GM12878 (cell line): ENCODE data around the gene CTNNA2. TPM values are rescaled to one million over a fixed set of nuclear protein-coding genes. Genes with fewer than 3 reads are reported as not detected.

ENCODE experiments used
- ATAC-seq: fragments of 200-7000 bp; cut with Tn5 transposase; 3 replicates; pipeline ENCODE4 v1.9.1; 2020; ENCODE audit warnings: mild to moderate bottlenecking, moderate library complexity
- BruUV-seq: library from RNA; stranded (reverse); fragments of 400-500 nt; replicated peaks from 2 replicates; lab custom pipeline; 2021; lab: Mats Ljungman, UMichigan
- CTCF ChIA-PET: fragments of 300-600 bp; sonication (Branson Sonifier 250); formaldehyde crosslinking; extraction: SDS; loops from one replicate; lab custom pipeline; 2021; ENCODE audit warnings: inconsistent platforms; lab: Yijun Ruan, JAX
- POLR2A ChIA-PET: fragments of 350-600 bp; formaldehyde crosslinking; extraction: SDS; loops from one replicate; lab custom pipeline; 2021; ENCODE audit warnings: inconsistent platforms; lab: Charles Lee
- RAD21 ChIA-PET: fragments of 300-600 bp; sonication (Branson Sonifier 250); formaldehyde crosslinking; loops from one replicate; lab custom pipeline; 2023; ENCODE audit warnings: antibody characterized with exemption; ENCODE audit not compliant: unreplicated experiment; lab: Charles Lee
- SMC1A ChIA-PET: fragments of 300-600 bp; sonication (Branson Sonifier 250); formaldehyde crosslinking; loops from one replicate; lab custom pipeline; 2023; ENCODE audit not compliant: unreplicated experiment, uncharacterized antibody; lab: Charles Lee
- DNase-seq: peaks from one replicate; pipeline ENCODE4 v3.0.0-alpha.2; 2011; ENCODE audit warnings: low read depth, low spot score
- FAIRE-seq: peaks from 3 replicates; lab custom pipeline; 2011; peaks lifted over from hg19 to GRCh38; lab: Jason Lieb, UNC
- H2AFZ ChIP-seq: 2 replicates; pipeline ENCODE4 v1.6.0; 2011; ENCODE audit warnings: low read depth, low read length, control low read depth; ENCODE audit not compliant: control insufficient read depth
- H3K27ac ChIP-seq: 2 replicates; pipeline ENCODE4 v1.5.1; 2011; ENCODE audit warnings: control low read depth; ENCODE audit not compliant: control insufficient read depth, insufficient read depth
- H3K27me3 ChIP-seq, 2 experiments: replicated peaks in 1 of 2; 2 replicates each; pipeline versions ENCODE4 v1.6.0 to v1.6.1; 2011; ENCODE audit warnings: low read length in 1 of 2; ENCODE audit not compliant: control insufficient read depth in 2 of 2, insufficient read depth in 2 of 2
- H3K36me3 ChIP-seq, 2 experiments: 2 replicates each; pipeline ENCODE4 v1.5.1; 2011; ENCODE audit warnings: low read length in 1 of 2; ENCODE audit not compliant: control insufficient read depth in 2 of 2, insufficient read depth in 2 of 2
- H3K4me1 ChIP-seq: 2 replicates; pipeline ENCODE4 v1.6.1; 2011; ENCODE audit warnings: mild to moderate bottlenecking, low read length, moderate library complexity, mixed read lengths; ENCODE audit not compliant: control insufficient read depth, insufficient read depth
- H3K4me2 ChIP-seq: 2 replicates; pipeline ENCODE4 v1.6.0; 2011; ENCODE audit warnings: control low read depth; ENCODE audit not compliant: control insufficient read depth, insufficient read depth
- H3K4me3 ChIP-seq: fragments of 200-600 bp; sonication (generic); 2 replicates; pipeline ENCODE4 v1.5.1; 2016
- H3K79me2 ChIP-seq: 2 replicates; pipeline ENCODE4 v1.6.0; 2011; ENCODE audit warnings: low read length; ENCODE audit not compliant: control insufficient read depth, insufficient read depth
- H3K9ac ChIP-seq: 2 replicates; pipeline ENCODE4 v1.8.0; 2011; ENCODE audit warnings: low read length, control low read depth, mixed read lengths; ENCODE audit not compliant: control insufficient read depth, insufficient read depth
- H3K9me3 ChIP-seq: replicated peaks from 3 replicates; pipeline ENCODE4 v1.5.1; 2011; ENCODE audit warnings: mild to moderate bottlenecking, low read length; ENCODE audit not compliant: control insufficient read depth, insufficient read depth
- H4K20me1 ChIP-seq: 2 replicates; pipeline ENCODE4 v1.6.0; 2011; ENCODE audit not compliant: control insufficient read depth, insufficient read depth
- ATF7 ChIP-seq: fragments of 450-650 bp; IDR thresholded peaks from 2 replicates; pipeline ENCODE4 v1.6.1; 2016; ENCODE audit warnings: low read depth, mild to moderate bottlenecking
- GATAD2B ChIP-seq: fragments of 450-650 bp; conservative IDR thresholded peaks from 2 replicates; pipeline ENCODE4 v1.6.1; 2017; ENCODE audit warnings: low read depth, mild to moderate bottlenecking, moderate library complexity
- IKZF1 ChIP-seq: fragments of 450-650 bp; conservative IDR thresholded peaks from 2 replicates; pipeline ENCODE4 v1.6.1; 2017; ENCODE audit warnings: antibody characterized with exemption, mild to moderate bottlenecking
- JUNB ChIP-seq: IDR thresholded peaks from 2 replicates; pipeline ENCODE4 v1.6.1; 2016; ENCODE audit warnings: antibody characterized with exemption, mild to moderate bottlenecking
- LARP7 ChIP-seq: fragments of 450-650 bp; IDR thresholded peaks from 2 replicates; pipeline ENCODE4 v1.6.1; 2017; ENCODE audit warnings: mild to moderate bottlenecking
- MEF2A ChIP-seq: IDR thresholded peaks from 2 replicates; pipeline ENCODE4 v1.6.1; 2011; ENCODE audit warnings: low read depth, mild to moderate bottlenecking, low read length, moderate library complexity; ENCODE audit not compliant: insufficient read depth
- MXI1 ChIP-seq: fragments of 150-350 bp; IDR thresholded peaks from 2 replicates; pipeline ENCODE4 v1.6.1; 2011; ENCODE audit warnings: low read depth, mild to moderate bottlenecking, inconsistent platforms, low read length, improper control_type of control experiment
- POLR2A ChIP-seq: IDR thresholded peaks from 2 replicates; pipeline ENCODE4 v1.6.1; 2011; ENCODE audit warnings: low read depth, mild to moderate bottlenecking, low read length
- POLR2AphosphoS2 ChIP-seq: IDR thresholded peaks from 2 replicates; pipeline ENCODE4 v1.6.1; 2011; ENCODE audit warnings: low read depth, mild to moderate bottlenecking, low read length, improper control_type of control experiment, moderate library complexity
- POU2F2 ChIP-seq: IDR thresholded peaks from 3 replicates; pipeline ENCODE4 v1.6.1; 2011; ENCODE audit warnings: low read depth, mild to moderate bottlenecking, low read length, borderline replicate concordance
- TAF1 ChIP-seq: IDR thresholded peaks from 2 replicates; pipeline ENCODE4 v1.6.1; 2011; ENCODE audit warnings: mild to moderate bottlenecking, low read depth, low read length, borderline replicate concordance
- ZNF622 ChIP-seq: fragments of 450-650 bp; IDR thresholded peaks from 2 replicates; pipeline ENCODE4 v1.6.1; 2017; ENCODE audit warnings: mild to moderate bottlenecking, inconsistent platforms
- WGBS: methylation state at CpG from one replicate; pipeline ENCODE4 v1.1.6; 2016; ENCODE audit warnings: low lambda C conversion rate; ENCODE audit not compliant: insufficient replicate concordance, insufficient coverage; ENCODE audit errors: missing lambda C conversion rate; 5-methylcytosine and 5-hydroxymethylcytosine counted together
- in situ Hi-C: fragments of 300-500 bp; cut with MboI; formaldehyde crosslinking; loops from 9 replicates; pipeline ENCODE4 v1.14.3; 2018; ENCODE audit warnings: mixed read lengths
- intact Hi-C: fragments of 100-400 bp; cut with micrococcal nuclease; formaldehyde crosslinking; loops from one replicate; pipeline ENCODE4 v1.14.2; 2022; ENCODE audit not compliant: unreplicated experiment
- polyA plus RNA-seq, 11 experiments: library from polyadenylated mRNA; depleted of rRNA in 4 of 11; unstranded in 6 of 11; stranded (reverse) in 5 of 11; fragments of >200 nt; fragmentation: Nextera tagmentation in 4 of 11; fragmentation: Illumina TruSeq in 1 of 11; extraction: Ambion mirVana in 4 of 11; extraction: Trizol in 1 of 11; gene quantifications; 1 replicate in 1 of 11; 2 replicates in 10 of 11; pipeline versions ENCODE4 v1.2.1 to v1.2.3, GENCODE V29; 2011 to 2016; ENCODE audit warnings: inconsistent platforms in 2 of 11, missing spikeins in 2 of 11, low read depth in 1 of 11
- total RNA-seq, 4 experiments: library from RNA; depleted of rRNA in 3 of 4; stranded (reverse); fragments of >200 nt in 3 of 4; fragmentation: Illumina TruSeq in 1 of 4; extraction: Trizol in 1 of 4; gene quantifications; 2 replicates each; pipeline versions ENCODE4 v1.2.1 to v1.2.3, GENCODE V29; 2013 to 2021
- TF ChIP-seq, protein P1 (sequence below): IDR thresholded peaks from 2 replicates; pipeline ENCODE4 v1.6.1; 2012; ENCODE audit warnings: low read depth, low read length, improper control_type of control experiment
- TF ChIP-seq, protein P2 (sequence below): IDR thresholded peaks from 2 replicates; pipeline ENCODE4 v1.6.1; 2012; ENCODE audit warnings: low read depth, low read length, improper control_type of control experiment
- TF ChIP-seq, protein P3 (sequence below): IDR thresholded peaks from 2 replicates; pipeline ENCODE4 v1.6.1; 2011; ENCODE audit warnings: low read depth, mild to moderate bottlenecking, low read length, moderate library complexity, borderline replicate concordance; ENCODE audit errors: extremely low read depth
- TF ChIP-seq, protein P4 (sequence below): fragments of 450-650 bp; IDR thresholded peaks from 2 replicates; pipeline ENCODE4 v1.6.1; 2017; ENCODE audit warnings: low read depth, mild to moderate bottlenecking, moderate library complexity

CTNNA2 gene
- total and polyA plus RNA-seq, 10 of the 15 experiments (the other 5 are each of a cell fraction or from before 2014, with no cell fraction given) = 2.4 to 36.2 (median 6.6) TPM

DNA sequence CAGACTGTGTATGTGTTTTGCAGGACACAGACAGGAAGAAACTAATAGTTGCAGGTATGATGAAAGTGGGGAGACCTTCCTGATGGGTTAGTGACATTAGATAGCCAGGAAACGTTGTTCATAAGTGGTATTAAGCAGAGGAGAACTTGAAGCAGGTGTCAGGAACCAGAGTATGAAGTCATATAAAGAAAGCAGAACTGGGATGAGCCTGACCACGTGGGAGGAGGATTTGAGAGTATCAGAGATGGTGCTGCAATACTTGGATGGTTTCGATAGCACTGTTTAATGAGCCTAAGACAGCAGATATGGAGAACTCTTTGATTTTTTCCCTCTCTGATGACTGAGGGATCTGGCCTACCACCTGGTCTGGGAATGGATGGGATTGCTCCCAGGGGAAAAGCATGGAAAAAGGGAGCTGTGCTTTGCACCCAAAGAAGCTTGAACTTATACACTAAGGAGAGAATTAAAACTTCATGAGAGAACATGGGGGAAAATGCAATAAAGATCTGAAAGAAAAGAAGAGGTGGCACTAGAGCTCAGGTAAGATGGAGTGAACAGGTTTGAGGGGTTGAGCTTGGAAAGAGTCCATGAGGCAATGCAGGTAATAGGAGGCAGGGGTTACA, 1017.7 kb downstream of the CTNNA2 start:
- POLR2A ChIA-PET = interaction anchor here (0.6 to 6.9 kb wide), 7 partner anchors 9 to 65 kb away, joined by 3 to 56 read pairs (median 3); no protein-coding TSS in a partner anchor
- RAD21 ChIA-PET = interaction anchor here (0.6 to 14.0 kb wide), 18 partner anchors 11 to 207 kb away, joined by 3 to 276 read pairs (median 5); no protein-coding TSS in a partner anchor
- peak overlapping the region; percentile 46 for H2AFZ ChIP-seq
- TF ChIP-seq, protein P1, sequence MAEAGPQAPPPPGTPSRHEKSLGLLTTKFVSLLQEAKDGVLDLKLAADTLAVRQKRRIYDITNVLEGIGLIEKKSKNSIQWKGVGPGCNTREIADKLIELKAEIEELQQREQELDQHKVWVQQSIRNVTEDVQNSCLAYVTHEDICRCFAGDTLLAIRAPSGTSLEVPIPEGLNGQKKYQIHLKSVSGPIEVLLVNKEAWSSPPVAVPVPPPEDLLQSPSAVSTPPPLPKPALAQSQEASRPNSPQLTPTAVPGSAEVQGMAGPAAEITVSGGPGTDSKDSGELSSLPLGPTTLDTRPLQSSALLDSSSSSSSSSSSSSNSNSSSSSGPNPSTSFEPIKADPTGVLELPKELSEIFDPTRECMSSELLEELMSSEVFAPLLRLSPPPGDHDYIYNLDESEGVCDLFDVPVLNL = no peak
- peak; percentile 44 for TF ChIP-seq JUNB
- TF ChIP-seq POLR2A = no peak
- no peak for TF ChIP-seq ZNF622
- TF ChIP-seq POLR2AphosphoS2 = no peak
- peak; percentile 60; the same call in 1 of the 2 replicates for TF ChIP-seq MEF2A
- TF ChIP-seq POU2F2 = peak; percentile 42; the same call in 1 of the 3 replicates
- 0 out of 2 replicates have a peak, but pooled peaks have one; percentile 37 for TF ChIP-seq MXI1
- TF ChIP-seq, protein P2, sequence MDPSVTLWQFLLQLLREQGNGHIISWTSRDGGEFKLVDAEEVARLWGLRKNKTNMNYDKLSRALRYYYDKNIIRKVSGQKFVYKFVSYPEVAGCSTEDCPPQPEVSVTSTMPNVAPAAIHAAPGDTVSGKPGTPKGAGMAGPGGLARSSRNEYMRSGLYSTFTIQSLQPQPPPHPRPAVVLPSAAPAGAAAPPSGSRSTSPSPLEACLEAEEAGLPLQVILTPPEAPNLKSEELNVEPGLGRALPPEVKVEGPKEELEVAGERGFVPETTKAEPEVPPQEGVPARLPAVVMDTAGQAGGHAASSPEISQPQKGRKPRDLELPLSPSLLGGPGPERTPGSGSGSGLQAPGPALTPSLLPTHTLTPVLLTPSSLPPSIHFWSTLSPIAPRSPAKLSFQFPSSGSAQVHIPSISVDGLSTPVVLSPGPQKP = no peak
- TF ChIP-seq GATAD2B = peak; percentile 38; the same call in 1 of the 2 replicates
- no peak for TF ChIP-seq LARP7
- TF ChIP-seq, protein P3, sequence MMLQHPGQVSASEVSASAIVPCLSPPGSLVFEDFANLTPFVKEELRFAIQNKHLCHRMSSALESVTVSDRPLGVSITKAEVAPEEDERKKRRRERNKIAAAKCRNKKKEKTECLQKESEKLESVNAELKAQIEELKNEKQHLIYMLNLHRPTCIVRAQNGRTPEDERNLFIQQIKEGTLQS = no peak
- peak; percentile 94 for TF ChIP-seq IKZF1
- peak; percentile 97 for TF ChIP-seq ATF7
- 0 out of 2 replicates have a peak, but pooled peaks have one; percentile 13 for TF ChIP-seq TAF1
- TF ChIP-seq, protein P4, sequence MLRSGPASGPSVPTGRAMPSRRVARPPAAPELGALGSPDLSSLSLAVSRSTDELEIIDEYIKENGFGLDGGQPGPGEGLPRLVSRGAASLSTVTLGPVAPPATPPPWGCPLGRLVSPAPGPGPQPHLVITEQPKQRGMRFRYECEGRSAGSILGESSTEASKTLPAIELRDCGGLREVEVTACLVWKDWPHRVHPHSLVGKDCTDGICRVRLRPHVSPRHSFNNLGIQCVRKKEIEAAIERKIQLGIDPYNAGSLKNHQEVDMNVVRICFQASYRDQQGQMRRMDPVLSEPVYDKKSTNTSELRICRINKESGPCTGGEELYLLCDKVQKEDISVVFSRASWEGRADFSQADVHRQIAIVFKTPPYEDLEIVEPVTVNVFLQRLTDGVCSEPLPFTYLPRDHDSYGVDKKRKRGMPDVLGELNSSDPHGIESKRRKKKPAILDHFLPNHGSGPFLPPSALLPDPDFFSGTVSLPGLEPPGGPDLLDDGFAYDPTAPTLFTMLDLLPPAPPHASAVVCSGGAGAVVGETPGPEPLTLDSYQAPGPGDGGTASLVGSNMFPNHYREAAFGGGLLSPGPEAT = peak; percentile 83

More for the DNA sequence above, 1017.7 kb downstream of the CTNNA2 start:
- H3K27me3 ChIP-seq = no peaks in the 10 kb centered on the region
- in situ Hi-C loops = no loop called here
- H3K4me2 ChIP-seq = peak overlapping the region; percentile 76
- no peak overlapping the region for H3K4me3 ChIP-seq
- intact Hi-C loops = loop anchor here (2.0 to 10.0 kb wide), 3 partner anchors 66 to 994 kb away; no protein-coding TSS in a partner anchor
- ChIA-PET CTCF (interaction anchor here (0.8 to 14.1 kb wide), 9 partner anchors 9 to 205 kb away, joined by 3 to 243 read pairs (median 4); no protein-coding TSS in a partner anchor), SMC1A (interaction anchor here (0.6 to 14.2 kb wide), 21 partner anchors 9 to 1594 kb away, joined by 3 to 360 read pairs (median 6); no protein-coding TSS in a partner anchor)
- H3K36me3 ChIP-seq = no peaks in the 10 kb centered on the region
- DNase-seq (peak; percentile 82), FAIRE-seq (peak; percentile 94), ATAC-seq (peak; percentile 76)
- H3K4me1 ChIP-seq = peaks cover 40% of the 10 kb centered on the region
- H3K9ac ChIP-seq = peak overlapping the region; percentile 57; the same call in 1 of the 2 replicates
- no peaks in the 10 kb centered on the region for H4K20me1 ChIP-seq
- H3K9me3 ChIP-seq = no peaks in the 10 kb centered on the region
- peaks cover 4% of the 10 kb centered on the region for H3K79me2 ChIP-seq
- peak overlapping the region; percentile 92 for H3K27ac ChIP-seq
- no TSS peak for BruUV-seq
- WGBS = 0% methylated on average over 3 of the region's 3 CpGs
